Body of pancreas (tissue), 4 donors: ENCODE measurements around the gene LSP1.

ENCODE experiments used
- CTCF ChIP-seq, 7 experiments: fragments of 450-650 bp in 4 of 7; fragments of 200-600 bp in 3 of 7; sonication (generic) in 3 of 7; IDR thresholded peaks; one replicate each; pipeline ENCODE4 v1.5.1; 2016 to 2019; ENCODE audit warnings: antibody characterized with exemption in 7 of 7
- POLR2A ChIP-seq, 3 donors: fragments of 450-650 bp; IDR thresholded peaks; one replicate each; pipeline ENCODE4 v1.6.1; 2016; ENCODE audit warnings: antibody characterized with exemption in 3 of 3, mild to moderate bottlenecking in 2 of 3

DNA sequence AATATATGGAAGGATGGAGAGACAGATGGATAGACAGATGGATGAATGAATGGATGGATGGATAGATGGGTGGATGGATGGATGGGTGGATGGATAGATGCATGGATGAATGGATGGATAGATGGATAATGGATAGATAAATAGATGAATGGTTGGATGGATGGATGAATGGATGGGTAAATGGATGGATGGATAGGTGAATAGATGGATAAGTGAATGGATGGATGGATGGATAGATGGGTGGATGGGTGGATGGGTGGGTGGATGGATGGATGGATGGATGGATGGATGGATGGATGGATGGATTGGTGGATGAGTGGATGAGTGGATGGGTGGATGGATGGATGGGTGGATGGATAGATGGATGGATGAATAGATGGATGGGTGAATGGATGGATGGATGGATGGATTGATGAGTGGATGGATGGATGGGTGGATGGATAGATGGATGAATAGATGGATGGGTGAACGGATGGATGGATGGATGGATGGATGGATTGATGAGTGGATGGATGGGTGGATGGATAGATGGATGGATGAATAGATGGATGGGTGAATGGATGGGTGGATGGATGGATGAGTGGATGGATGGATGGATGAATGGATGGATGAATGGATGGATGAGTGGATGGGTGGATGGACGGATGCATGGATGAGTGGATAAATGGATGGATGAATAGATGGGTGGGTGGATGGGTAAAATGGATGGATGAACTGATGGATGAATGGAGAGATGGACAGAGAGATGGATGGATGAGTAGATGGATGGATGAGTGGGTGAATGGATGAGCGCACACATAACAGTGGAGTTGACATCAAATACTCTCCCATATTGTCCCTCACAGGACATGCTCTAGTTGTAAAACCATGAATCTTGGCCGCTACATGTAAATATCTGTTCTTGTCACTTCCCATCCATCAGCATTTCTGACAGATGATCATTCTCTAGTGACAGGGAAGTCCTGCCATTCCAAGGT is 8.8 kb downstream of the LSP1 start:
- no peak for TF ChIP-seq CTCF (IDR thresholded peaks at IDR 0.05)
- no peak for TF ChIP-seq POLR2A (IDR thresholded peaks at IDR 0.05)
